Neural cell (in vitro differentiated cells): ENCODE measurements around the gene PLOD2.

Source experiments
- RAD21 ChIP-seq: fragments of 450-650 bp; conservative IDR thresholded peaks from 2 replicates; pipeline ENCODE4 v1.6.1; 2014; ENCODE audit warnings: antibody characterized with exemption, mild to moderate bottlenecking, moderate library complexity
- TF ChIP-seq, protein P1 (sequence below): fragments of 450-650 bp; IDR thresholded peaks from 2 replicates; pipeline ENCODE4 v1.5.1; 2014; ENCODE audit warnings: antibody characterized with exemption, mild to moderate bottlenecking, moderate library complexity; ENCODE audit not compliant: poor library complexity, severe bottlenecking

DNA sequence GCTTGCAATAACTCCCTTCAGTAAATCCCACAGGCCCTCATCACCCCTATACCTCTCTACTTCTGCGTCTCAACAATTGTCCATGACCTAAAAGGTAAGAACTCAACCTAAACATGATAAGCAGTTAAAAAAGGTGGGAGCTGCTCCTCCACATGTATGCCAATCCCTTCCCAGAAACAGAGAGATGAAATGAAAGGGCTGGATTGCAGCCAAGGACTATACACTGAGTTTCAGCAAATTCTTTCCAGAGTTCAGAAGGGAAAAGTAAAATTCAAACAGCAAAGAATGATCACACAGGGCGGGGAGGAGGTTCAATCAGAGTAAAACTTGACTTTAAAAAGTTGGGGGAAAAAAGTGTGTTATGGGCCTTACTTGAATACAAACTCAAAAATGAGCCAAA is 27.5 kb downstream of the PLOD2 start:
- TF ChIP-seq, protein P1, sequence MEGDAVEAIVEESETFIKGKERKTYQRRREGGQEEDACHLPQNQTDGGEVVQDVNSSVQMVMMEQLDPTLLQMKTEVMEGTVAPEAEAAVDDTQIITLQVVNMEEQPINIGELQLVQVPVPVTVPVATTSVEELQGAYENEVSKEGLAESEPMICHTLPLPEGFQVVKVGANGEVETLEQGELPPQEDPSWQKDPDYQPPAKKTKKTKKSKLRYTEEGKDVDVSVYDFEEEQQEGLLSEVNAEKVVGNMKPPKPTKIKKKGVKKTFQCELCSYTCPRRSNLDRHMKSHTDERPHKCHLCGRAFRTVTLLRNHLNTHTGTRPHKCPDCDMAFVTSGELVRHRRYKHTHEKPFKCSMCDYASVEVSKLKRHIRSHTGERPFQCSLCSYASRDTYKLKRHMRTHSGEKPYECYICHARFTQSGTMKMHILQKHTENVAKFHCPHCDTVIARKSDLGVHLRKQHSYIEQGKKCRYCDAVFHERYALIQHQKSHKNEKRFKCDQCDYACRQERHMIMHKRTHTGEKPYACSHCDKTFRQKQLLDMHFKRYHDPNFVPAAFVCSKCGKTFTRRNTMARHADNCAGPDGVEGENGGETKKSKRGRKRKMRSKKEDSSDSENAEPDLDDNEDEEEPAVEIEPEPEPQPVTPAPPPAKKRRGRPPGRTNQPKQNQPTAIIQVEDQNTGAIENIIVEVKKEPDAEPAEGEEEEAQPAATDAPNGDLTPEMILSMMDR = no peak
- no peak for TF ChIP-seq RAD21
